UCSD-AML1 (cell line): ENCODE data around the gene KIF5A.
"Not testable (repeated sequence)": the region's sequence is repeated elsewhere in the genome, so short reads cannot be mapped to it uniquely, and the experiment has no call there.

Source experiments
- DNase-seq: peaks from one replicate; lab custom pipeline; 2025; ENCODE audit not compliant: unreplicated experiment; lab: John Stamatoyannopoulos, UW

Gene KIF5A

GRCh38 chr12:57617942-57618341 lies 68.1 kb downstream of the KIF5A start:
- DNase-seq, result no peak

GRCh38 chr12:57618431-57618830 lies 68.6 kb downstream of the KIF5A start:
- DNase-seq, result not testable (repeated sequence)

DNA sequence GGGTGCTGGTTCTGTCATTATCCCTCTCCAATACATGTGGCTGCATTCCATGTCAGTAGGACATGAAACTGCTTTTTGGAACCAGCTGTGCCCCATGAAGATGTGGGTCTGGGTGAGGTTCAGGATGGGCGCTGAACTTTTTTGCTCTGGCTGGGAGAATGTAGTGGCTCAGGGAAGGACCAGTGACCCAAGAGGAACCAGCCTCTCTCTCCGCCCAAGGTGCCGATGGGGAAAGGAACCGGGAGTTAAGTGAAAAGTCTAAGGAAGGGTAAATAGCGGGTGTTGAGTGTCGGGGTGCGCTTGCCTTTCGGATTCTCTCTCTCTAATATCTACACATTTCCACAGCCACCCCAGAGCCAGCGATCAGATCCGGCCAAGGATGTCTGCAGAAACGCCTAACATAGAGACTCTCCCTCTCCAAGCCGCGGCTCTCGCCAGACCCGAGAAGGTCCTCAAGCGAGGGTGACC lies 69.2 kb downstream of the KIF5A start:
- no peak for DNase-seq

GRCh38 chr12:57619434-57620244 lies 69.8 kb downstream of the KIF5A start:
- DNase-seq, result no peak

GRCh38 chr12:57620245-57620935 lies 70.5 kb downstream of the KIF5A start:
- no peak for DNase-seq

- no peak for DNase-seq
These were observed 71.2 kb downstream of the KIF5A start for GRCh38 chr12:57620936-57621496.

DNA sequence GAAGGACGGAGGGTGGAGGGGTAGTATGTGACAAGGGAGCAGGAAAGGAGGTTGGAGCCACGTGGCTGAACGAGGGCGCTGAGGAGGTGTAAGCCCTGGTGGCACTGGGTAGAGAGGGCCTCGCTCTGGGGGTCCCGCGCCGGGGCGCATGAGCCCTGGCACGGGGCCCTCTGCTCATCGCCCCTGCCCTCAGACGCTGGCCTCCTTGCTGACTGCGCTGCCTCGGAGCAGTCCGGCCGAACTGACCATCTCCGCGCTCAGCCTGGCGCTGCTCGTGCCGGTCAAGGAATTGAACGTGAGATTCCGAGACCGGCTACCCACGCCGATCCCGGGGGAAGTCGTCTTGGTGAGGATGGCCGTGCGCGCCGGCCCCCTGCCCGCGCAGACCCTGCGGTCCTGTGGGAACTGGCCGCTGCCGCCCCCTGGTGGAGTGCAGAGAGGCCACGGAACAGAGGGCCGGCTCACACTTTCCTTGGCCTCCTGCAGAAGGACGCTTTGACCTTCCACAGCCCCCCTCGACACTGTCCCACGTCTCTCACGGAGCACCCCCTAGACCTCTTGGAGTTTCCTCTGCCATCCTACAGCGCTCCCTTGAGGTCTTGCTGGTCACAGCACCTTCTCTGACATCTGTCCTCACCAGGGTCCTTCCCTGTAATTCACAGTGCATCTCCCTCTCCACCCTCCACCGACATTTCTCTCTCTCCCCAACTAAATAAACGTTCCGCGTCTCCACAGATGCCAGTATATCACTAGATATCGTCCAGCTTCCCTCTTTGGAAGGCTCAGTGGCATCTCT lies 71.9 kb downstream of the KIF5A start:
- peak; percentile 57 for DNase-seq

GRCh38 chr12:57622293-57623245 lies 72.7 kb downstream of the KIF5A start:
- no peak for DNase-seq

- DNase-seq, result no peak
These were observed 73.5 kb downstream of the KIF5A start for GRCh38 chr12:57623385-57623784.

DNA sequence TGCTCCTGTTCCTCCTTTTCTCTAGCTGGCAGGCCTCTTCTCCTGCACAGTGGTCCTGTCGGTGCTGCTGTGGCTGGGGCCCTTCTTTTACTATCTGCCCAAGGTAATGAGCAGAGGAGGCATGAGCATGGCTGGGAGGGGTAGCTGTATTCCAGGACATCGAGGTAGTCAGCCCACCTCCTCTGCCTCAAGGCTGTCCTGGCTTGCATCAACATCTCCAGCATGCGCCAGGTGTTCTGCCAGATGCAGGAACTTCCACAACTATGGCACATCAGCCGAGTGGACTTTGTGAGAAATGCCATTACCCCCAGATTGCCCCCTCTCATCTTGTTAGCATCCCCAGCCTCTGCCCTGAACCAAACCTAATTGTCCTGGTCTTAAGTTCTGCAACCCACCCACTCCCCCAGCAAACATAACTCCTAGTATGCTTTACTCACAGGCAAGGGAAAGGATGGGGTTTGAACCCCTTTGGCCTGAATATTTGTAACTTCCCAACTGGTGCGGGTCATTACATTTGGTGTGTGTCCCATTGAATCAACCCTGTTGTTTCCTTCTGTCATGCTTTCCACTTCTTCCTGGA lies 74.1 kb downstream of the KIF5A start:
- no peak for DNase-seq

DNA sequence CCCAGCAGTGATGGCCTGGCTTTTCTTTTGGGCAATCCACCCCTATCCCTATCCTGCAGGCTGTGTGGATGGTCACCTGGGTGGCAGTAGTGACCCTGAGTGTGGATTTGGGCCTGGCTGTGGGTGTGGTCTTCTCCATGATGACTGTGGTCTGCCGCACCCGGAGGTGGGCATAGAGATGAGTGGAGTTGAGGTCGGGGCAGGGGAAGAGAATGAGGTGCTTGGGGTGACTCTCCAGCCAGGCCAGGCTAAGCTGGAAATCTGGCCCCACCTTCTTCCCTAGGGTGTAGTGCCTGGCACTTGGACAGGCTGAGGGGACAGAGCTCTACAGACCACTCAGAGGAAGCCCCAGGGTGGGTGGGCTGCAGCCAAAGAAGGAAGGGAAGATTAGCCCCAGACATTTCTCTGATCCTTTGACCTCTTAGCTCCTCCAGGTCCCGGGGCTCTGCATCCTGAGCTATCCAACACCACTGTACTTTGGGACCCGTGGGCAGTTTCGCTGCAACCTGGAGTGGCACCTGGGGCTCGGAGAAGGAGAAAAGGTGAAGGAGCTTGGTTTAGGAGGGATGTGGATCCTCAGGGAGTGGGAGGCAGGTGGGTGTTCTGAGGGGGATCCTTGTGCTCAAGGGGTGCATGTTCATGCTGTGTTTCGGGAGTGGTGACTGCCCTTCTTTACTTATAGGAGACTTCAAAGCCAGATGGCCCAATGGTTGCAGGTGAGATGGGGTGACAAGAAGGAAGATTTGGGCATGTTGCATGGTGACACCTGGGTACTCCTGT lies 74.8 kb downstream of the KIF5A start:
- DNase-seq, result no peak

DNA sequence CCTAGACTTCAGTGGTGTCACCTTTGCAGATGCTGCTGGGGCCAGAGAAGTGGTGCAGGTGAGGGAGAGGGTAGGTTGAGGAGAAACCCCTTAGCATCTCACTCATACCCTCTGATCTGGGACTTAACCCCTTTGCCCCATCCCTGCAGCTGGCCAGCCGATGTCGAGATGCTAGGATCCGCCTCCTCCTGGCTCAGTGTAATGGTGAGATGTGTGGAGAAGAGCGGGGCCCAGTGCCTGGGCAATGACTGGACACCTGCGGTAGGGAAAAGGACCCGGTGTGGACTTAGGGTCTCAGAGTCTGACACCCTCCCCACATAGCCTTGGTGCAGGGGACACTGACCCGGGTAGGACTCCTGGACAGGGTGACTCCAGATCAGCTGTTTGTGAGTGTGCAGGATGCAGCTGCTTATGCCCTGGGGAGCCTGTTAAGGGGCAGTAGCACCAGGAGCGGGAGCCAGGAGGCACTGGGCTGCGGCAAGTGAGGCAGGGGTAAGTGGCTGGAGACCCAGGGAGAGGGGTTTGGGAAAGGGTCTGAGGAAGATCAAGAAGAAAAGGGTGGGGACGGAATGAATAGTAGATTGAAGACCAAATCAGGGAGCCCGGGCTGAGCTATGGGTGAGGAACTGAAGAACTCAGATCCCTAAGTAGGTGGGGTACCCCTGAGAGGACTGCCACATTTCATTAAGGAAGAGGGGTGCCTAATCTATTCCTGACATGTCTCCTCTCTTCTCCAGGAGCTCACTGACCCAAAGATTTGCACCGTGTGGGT lies 75.6 kb downstream of the KIF5A start:
- no peak for DNase-seq

GRCh38 chr12:57626111-57626920 lies 76.5 kb downstream of the KIF5A start:
- DNase-seq, result no peak

DNA sequence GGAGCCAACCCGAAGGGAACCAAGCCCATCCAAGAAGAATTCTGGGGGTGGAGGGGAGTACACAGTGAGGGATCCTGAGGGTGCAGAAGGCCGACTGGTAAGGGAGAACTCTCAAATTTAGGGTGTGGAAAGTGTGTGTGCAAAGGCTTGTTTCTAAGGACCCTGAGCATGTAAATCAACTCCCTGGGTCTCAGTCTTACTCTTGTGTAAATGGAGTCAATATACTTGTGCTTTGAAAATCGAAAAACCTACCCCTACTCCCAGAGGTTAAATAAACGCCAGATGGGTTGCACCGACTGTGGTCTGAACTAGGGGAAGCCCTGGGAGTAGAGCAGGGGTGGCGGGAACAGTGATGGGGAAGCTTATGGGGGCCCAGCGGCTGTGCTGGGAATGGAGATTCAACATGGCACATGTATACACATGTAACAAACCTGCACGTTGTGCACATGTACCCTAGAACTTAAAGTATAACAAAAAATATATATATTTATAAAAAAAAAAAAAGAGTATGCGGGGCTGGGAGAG lies 77.1 kb downstream of the KIF5A start:
- no peak for DNase-seq

DNA sequence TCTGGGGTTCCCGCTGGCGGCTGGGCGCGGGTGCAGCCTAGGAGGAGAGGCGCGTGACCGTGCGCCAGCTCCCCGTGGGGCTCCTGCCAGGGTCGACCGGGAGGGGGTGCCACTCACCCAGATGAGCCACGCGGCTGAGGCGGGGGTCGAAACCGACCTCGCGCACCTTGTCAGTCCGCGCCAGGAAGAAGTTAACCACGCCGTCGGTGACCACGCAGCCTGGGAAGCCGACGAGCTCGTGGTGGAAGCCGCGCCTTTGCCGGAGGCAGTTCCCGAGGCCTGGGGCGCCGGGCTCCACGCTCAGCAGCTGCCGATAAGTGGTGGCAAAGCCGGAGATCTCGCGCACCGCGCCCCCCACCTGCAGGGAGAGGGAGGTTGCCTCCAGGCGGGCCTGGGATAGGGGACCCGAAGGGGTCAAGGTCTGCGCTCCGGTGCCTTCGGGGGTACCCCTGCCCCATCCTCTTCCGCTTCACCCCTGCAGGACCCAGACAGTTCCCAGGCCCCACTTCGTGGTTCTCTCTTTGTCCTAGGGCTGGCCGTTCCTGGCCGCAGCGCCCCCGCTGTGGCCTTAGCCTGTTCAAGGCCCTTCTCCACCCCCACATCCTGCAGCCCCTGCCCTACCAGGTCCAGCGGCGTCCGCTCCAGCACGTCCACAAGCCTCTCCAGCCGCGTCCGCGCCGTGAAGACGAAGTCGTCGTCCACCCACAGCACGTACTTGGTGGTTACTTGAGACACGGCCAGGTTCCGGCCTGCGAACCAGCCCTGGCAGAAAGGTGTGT lies 77.8 kb downstream of the KIF5A start:
- no peak for DNase-seq
